22Rv1 (cell line): ENCODE results near the gene C10orf53.
"Not testable (repeated sequence)": the region's sequence is repeated elsewhere in the genome, so short reads cannot be mapped to it uniquely, and the experiment has no call there.

Source experiments
- H3K27ac ChIP-seq: fragments of 450-650 bp; 2 replicates; pipeline ENCODE4 v1.5.1; 2017
- ZFX ChIP-seq: fragments of 450-650 bp; IDR thresholded peaks from 2 replicates; pipeline ENCODE4 v1.6.1; 2017; ENCODE audit warnings: antibody characterized with exemption, borderline replicate concordance
- TF ChIP-seq, protein P1 (sequence below): fragments of 450-650 bp; IDR thresholded peaks from 2 replicates; pipeline ENCODE4 v1.5.1; 2017; ENCODE audit warnings: mild to moderate bottlenecking

The C10orf53 gene

DNA sequence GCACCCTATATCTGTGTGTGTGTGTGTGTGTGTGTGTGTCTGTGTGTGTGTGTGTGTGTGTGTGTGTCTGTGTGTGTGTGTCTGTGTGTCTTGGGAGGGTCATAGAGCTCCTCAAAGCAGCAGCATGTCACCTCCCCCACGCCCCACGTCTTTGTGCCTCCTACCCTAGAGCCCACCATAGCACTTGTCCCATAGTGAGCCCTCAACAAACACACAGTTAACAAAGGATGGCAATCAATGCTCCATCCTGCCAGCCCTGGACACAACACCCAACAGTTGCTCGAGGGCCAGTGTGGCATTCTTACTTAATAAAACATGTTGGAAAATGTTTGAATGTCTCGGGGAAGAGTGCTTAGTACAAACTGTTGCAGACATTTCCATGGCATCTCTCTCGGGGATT lies 30.5 kb downstream of the C10orf53 start:
- TF ChIP-seq, protein P1, sequence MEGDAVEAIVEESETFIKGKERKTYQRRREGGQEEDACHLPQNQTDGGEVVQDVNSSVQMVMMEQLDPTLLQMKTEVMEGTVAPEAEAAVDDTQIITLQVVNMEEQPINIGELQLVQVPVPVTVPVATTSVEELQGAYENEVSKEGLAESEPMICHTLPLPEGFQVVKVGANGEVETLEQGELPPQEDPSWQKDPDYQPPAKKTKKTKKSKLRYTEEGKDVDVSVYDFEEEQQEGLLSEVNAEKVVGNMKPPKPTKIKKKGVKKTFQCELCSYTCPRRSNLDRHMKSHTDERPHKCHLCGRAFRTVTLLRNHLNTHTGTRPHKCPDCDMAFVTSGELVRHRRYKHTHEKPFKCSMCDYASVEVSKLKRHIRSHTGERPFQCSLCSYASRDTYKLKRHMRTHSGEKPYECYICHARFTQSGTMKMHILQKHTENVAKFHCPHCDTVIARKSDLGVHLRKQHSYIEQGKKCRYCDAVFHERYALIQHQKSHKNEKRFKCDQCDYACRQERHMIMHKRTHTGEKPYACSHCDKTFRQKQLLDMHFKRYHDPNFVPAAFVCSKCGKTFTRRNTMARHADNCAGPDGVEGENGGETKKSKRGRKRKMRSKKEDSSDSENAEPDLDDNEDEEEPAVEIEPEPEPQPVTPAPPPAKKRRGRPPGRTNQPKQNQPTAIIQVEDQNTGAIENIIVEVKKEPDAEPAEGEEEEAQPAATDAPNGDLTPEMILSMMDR = no peak
- no peak for TF ChIP-seq ZFX
- H3K27ac ChIP-seq = no peak overlapping the region

DNA sequence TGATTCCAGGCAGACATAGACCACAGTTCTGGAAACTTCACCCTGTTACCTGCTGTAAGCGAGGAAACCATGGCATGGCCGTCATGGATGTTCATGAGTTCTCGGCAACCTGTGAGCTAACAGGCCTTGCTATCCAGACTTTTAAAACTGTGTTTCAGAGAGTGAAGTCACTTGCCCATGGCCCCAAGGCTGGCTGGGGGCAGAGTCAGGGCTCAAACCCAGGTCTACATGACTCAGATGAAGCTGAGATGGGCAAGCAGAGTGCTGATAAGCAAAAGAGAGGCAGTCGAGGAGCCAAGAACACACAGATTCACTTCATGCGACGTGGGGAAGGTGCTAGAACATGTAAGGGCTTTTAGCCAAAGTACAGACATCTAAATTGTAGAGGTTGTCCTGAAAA lies 31.5 kb downstream of the C10orf53 start:
- TF ChIP-seq, protein P1 = no peak
- no peak for TF ChIP-seq ZFX
- H3K27ac ChIP-seq = no peak overlapping the region

DNA sequence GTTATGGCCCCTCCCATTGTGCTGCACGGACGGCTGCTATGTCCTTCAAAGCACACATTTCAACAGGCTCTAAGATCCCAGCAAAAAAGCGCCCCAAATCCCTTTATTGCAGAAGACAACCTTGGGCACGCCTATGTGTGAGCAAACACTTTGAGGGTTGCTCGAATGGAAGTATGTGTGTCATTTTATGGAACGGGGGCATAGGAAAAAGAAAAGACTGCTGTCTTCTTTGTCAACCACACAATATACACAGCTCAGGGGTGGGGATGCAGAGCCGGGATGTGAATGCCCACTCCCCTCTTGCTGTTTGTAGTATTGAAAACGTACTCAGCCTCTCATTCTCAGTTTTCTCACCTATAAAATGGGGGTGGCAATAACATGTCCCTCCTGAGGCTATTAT lies 32.0 kb downstream of the C10orf53 start:
- H3K27ac ChIP-seq = no peak overlapping the region
- no peak for TF ChIP-seq ZFX
- TF ChIP-seq, protein P1 = no peak

DNA sequence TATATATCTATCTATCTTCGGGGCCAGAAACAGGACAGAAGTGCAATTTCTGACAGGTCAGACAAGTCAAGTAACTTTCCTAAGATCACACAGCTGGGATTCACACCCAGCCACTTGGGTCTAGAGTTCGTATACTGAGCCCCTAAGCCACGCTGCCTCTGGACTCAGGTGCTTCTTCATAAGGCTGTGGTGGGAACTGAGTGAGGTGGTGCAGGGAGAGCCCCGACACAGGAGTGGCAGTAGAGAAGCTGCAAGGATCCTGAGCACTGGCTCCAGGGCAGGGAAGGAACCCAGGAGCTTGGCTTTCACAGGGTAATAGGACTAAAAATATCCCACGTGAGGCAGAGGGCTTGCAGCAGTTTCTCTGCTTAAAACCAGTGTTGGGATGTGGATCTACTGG lies 33.8 kb downstream of the C10orf53 start:
- H3K27ac ChIP-seq = no peak overlapping the region
- TF ChIP-seq ZFX = no peak
- TF ChIP-seq, protein P1 = no peak

DNA sequence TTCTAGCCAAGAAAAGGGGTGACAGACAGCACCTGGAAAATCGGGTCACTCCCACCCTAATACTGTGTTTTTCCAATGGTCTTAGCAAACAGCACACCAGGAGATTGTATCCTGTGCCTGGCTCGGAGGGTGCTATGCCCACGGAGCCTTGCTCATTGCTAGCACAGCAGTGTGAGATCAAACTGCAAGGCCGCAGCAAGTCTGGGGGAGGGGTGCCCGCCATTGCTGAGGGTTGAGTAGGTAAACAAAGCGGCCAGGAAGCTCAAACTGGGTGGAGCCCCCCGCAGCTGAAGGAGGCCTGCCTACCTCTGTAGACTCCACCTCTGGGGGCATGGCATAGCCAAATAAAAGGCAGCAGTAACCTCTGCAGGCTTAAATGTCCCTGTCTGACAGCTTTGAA lies 35.7 kb downstream of the C10orf53 start:
- not testable (repeated sequence) for H3K27ac ChIP-seq

DNA sequence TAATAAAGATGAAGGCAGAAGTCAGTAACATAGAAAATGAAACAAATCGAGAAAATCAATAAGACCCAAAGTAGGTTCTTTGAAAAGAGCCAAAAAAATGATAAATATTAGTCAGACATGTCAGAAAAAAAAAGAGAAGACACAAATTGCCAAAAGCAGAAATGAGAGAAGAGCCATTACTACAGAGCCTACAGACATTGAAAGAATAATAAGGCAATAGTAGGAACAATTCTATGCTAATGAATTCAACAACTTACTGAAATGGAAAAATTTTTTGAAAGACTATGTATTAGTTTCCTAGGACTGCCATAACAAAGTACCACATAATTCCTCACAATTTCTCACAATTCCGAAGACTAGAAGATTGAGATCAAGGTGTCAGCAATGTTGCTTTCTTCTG lies 47.1 kb downstream of the C10orf53 start:
- TF ChIP-seq, protein P1 = no peak

DNA sequence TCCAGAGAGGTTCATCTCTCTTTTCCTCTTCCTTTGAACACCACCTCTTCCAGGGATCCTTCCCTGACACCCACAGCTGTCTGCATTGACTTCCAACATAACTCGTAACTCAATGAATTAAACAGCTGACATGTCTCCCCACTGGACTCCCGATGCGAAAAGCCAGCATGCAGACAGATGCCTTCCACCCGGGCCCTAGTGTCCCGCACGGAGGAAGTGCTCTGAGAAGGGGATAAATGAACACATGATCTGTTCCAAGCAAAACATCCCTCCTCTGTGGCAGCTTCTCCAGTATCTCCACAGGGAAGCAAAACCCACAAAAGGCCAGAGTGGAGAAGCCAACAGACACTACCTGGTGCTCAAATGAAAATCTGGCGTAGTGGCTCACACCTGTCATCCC lies 54.4 kb downstream of the C10orf53 start:
- H3K27ac ChIP-seq = no peak overlapping the region
- TF ChIP-seq ZFX = no peak
- TF ChIP-seq, protein P1 = no peak

More for the DNA sequence above, 47.1 kb downstream of the C10orf53 start:
- H3K27ac ChIP-seq = no peak overlapping the region

DNA sequence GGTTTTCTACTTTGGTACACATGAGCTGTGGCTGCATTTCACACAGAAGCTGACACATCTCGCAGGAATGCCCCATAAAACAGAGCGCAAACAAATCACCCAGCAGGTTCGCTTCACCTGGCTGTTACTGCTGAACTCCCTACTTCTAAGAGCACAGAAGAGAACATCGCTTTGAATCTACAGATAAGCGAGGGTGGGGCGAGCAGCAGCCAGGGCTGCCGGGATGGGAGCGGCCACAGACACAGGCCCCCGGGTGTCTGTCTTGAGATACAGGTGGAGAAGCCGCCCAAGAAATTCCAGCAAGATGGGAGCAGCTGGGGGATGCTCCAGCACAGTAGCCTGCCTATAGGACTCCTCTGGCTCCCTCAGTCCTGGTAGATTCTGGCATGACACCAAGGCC lies 55.2 kb downstream of the C10orf53 start:
- no peak overlapping the region for H3K27ac ChIP-seq

More for the DNA sequence above, 55.2 kb downstream of the C10orf53 start:
- TF ChIP-seq, protein P1 = no peak
- no peak for TF ChIP-seq ZFX
